Subcutaneous abdominal adipose tissue (tissue), 5 donors: ENCODE results near the gene TMEM116.
"Not testable (repeated sequence)": the region's sequence is repeated elsewhere in the genome, so short reads cannot be mapped to it uniquely, and the experiment has no call there.

Experiments used
- H3K27ac ChIP-seq: one replicate; pipeline ENCODE4 v1.7.0; 2013; ENCODE audit warnings: low read depth, mild to moderate bottlenecking, inconsistent platforms, low read length, moderate library complexity
- H3K27me3 ChIP-seq, 5 donors: one replicate each; pipeline ENCODE4 v1.7.0; 2013; ENCODE audit warnings: low read length in 5 of 5, inconsistent platforms in 1 of 5; ENCODE audit not compliant: control insufficient read depth in 5 of 5, insufficient read depth in 4 of 5
- H3K36me3 ChIP-seq, 5 donors: one replicate each; pipeline ENCODE4 v1.7.0; 2013; ENCODE audit warnings: low read length in 5 of 5; ENCODE audit not compliant: control insufficient read depth in 5 of 5, insufficient read depth in 5 of 5
- H3K4me1 ChIP-seq, 5 donors: one replicate each; pipeline ENCODE4 v1.7.0; 2013; ENCODE audit warnings: low read length in 5 of 5, mild to moderate bottlenecking in 3 of 5, moderate library complexity in 1 of 5; ENCODE audit not compliant: control insufficient read depth in 5 of 5, insufficient read depth in 5 of 5
- H3K4me3 ChIP-seq, 5 donors: one replicate each; pipeline ENCODE4 v1.7.0; 2013; ENCODE audit warnings: low read length in 5 of 5, low read depth in 1 of 5
- H3K9ac ChIP-seq, 5 donors: one replicate each; pipeline ENCODE4 v1.7.0; 2013; ENCODE audit warnings: low read length in 5 of 5, mild to moderate bottlenecking in 4 of 5, moderate library complexity in 3 of 5
- H3K9me3 ChIP-seq, 5 donors: one replicate each; pipeline ENCODE4 v1.7.0; 2013; ENCODE audit warnings: low read length in 5 of 5; ENCODE audit not compliant: control insufficient read depth in 5 of 5
- donor health status: healthy.
- donor health status: healthy.
- donor health status: healthy.
- donor health status: healthy.
- donor health status: healthy.

The TMEM116 gene

DNA sequence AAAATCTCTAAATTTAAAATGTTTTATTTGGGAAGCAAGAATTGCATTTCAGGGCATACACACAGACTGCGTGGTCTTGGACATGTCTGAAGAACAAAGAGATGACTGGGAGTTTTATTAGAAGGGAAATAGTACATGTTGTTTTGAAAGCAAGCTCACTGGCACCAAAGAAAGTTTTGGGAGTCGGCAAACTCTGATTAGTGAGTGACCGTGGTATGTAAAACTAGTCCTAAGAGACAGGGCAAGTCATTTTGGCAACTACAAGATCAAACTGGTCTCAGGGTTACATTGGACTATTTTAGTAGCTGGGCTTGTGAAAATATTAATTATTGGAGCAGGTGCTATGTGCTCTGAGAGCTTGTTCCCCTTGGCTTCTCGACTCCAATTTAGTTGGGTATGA lies 14.9 kb downstream of the TMEM116 start:
- H3K9ac ChIP-seq: no peak overlapping the region
- no peak overlapping the region for H3K27ac ChIP-seq
- H3K4me1 ChIP-seq: peaks cover 0 to 23% (median 0%) of the 10 kb centered on the region in 5 donors
- no peaks in the 10 kb centered on the region for H3K9me3 ChIP-seq
- H3K4me3 ChIP-seq: no peak overlapping the region
- no peaks in the 10 kb centered on the region for H3K36me3 ChIP-seq
- H3K27me3 ChIP-seq: no peaks in the 10 kb centered on the region

DNA sequence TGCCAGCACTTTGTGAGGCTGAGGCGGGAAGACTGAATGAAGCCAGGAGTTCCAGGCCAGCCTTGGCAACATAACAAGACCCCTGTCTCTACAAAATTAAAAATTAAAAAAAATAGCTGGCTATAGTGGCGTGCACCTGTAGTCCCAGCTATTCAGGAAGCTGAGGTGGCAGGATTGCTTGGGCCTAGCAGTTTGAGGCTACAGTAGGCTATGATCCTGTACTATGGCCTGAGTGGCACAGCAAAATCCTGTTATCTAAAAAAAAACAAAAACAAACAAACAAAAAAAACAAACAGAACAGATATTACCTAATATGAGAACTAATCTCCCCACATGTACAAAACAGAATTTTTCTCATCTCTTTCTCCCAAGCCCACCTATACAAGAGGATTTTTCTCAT lies 15.7 kb downstream of the TMEM116 start:
- Histone ChIP-seq H3K9me3 (no peaks in the 10 kb centered on the region), H3K27me3 (no peaks in the 10 kb centered on the region), H3K9ac (no peak overlapping the region), H3K4me1 (peaks cover 0 to 23% (median 0%) of the 10 kb centered on the region in 5 donors), H3K4me3 (no peak overlapping the region), H3K27ac (no peak overlapping the region), H3K36me3 (no peaks in the 10 kb centered on the region)

DNA sequence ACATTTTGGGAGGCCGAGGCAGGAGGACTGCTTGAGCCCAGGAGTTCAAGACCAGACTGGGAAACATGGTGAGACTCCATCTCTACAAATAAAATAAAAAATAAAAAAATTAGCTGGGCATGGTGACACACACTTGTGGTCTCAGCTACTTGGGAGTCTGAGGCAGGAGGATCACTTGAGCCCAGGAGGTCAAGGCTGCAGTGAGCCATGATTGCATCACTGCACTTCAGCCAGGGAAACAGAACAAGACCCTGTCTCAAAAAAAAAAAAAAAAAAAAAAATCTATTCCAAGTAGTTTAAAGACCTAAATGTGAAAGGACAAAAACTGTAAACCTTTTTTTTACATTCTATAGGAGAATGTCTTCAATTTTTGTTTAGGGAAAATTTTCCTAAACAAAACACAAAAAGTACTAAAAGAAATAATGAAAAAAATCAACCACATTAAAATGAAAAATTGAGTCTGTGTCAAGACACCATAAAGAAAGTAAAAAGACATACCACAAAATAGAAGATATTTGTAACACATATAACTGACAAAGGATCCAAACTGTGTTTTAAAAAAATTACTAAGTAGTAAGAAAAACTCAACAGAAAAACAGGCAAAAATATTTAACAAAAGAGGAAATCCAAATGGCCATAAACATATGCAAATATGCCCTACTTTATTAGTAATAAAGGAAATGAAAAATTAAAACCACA lies 17.0 kb downstream of the TMEM116 start:
- peaks cover 0 to 23% (median 0%) of the 10 kb centered on the region in 5 donors for H3K4me1 ChIP-seq
- no peaks in the 10 kb centered on the region for H3K36me3 ChIP-seq
- H3K27me3 ChIP-seq: no peaks in the 10 kb centered on the region
- H3K9ac ChIP-seq: no peak overlapping the region
- H3K9me3 ChIP-seq: no peaks in the 10 kb centered on the region
- no peak overlapping the region for H3K4me3 ChIP-seq
- no peak overlapping the region for H3K27ac ChIP-seq

DNA sequence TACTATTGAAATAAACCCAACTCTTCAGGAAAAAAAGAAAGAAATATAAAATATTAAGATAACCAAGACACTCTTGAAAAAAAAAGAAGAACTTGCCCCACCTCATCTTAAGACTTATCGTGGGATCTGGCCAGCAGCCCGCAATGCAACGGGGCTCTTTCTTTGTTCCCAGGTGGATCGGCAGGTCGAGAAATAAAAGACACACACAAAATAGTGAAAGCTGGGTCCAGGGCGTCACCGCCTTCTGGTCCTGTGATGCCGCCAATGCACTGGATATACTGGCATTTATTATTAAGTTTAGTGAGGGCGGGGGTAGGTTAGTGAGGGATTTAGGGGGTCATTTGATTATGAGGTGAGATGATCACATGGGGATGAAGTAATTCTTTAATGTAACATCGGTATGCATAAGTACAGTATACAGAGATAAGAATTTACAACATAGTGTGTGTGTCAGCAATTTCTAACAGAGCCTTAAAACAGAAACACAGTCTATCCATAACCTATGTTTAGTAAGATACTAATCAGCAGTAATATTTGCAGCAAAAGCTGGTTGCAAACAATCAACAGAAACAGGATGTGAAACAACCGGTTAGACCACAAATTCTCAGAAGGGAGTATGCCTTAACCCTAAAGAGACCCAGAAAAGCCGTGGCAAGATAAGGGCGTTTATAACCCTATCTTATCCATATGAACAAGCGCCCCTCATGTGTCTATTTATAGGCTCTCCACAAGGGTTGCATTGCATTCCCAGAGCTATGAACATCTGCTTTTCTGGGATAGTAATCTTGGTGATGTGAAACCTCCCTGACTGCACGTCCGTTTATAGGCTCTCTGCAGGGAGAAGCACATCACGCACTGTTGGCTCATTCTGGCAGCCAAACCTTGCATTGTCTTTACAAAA lies 18.5 kb downstream of the TMEM116 start:
- not testable (repeated sequence) for H3K9ac ChIP-seq, H3K27ac ChIP-seq, H3K36me3 ChIP-seq, H3K9me3 ChIP-seq, H3K27me3 ChIP-seq
- Histone ChIP-seq H3K4me1 (peaks cover 0 to 23% (median 0%) of the 10 kb centered on the region in 5 donors), H3K4me3 (peak overlapping the region in 1 of 5 donors; percentile 30)

DNA sequence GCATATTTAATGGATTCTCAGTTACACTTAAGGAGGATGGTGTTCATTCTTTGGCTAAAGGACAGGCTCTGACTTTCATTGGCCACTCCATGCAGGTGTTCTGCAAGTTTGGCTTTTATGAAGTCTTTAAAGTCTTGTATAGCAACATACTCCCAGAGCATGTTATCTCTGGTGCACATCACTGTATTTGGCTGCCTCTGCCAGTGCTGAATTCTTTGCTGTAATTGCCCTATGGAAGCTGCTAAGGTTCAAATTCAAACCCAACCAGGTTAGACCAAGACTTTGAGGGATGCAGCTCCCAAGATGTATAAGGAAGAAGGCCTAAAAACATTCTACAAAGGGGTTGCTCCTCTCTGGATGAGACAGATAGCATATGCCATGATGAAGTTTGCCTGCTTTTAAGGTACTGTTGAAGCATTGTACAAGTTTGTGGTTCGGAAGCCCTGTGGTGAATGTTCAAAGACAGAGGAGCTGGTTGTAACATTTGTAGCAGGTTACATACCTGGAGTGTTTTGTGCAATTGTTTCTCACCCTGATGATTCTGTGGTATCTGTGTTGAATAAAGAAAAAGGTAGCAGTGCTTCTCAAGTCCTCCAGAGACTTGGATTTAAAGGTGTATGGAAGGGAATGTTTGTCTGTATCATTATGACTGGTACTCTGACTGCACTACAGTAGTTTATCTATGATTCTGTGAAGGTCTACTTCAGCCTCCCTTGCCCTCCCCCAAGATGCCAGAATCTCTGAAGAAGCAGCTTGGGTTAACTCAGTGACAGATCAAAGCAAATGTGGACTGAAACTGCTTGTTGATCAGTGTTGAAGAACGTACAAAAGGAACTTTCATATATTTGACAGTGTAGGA lies 19.4 kb downstream of the TMEM116 start:
- Histone ChIP-seq H3K4me1 (peaks cover 0 to 23% (median 0%) of the 10 kb centered on the region in 5 donors), H3K9ac (no peak overlapping the region), H3K4me3 (no peak overlapping the region), H3K27me3 (no peaks in the 10 kb centered on the region), H3K36me3 (peaks cover 0 to 12% (median 2%) of the 10 kb centered on the region in 5 donors), H3K9me3 (no peaks in the 10 kb centered on the region), H3K27ac (no peak overlapping the region)

DNA sequence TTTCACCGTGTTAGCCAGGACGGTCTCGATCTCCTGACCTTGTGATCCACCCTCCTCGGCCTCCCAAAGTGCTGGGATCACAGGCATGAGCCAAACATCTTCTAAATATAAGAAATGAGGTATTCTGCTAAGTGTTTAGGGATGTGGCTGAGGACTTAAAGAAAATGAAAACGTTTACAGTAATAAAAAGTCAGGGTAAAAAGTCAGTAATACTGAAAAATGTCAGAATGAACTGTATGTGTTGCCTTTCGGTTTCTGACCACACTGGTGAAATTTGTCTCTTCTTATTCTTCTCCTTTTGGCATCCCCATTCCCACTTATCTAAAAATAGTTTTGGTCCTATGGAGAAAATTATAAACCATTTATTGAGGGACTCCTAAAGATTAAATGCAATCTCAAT lies 20.5 kb downstream of the TMEM116 start:
- Histone ChIP-seq H3K27ac (no peak overlapping the region), H3K36me3 (peaks cover 0 to 12% (median 2%) of the 10 kb centered on the region in 5 donors), H3K9ac (no peak overlapping the region), H3K9me3 (no peaks in the 10 kb centered on the region), H3K27me3 (no peaks in the 10 kb centered on the region), H3K4me3 (no peak overlapping the region), H3K4me1 (peaks cover 0 to 13% (median 0%) of the 10 kb centered on the region in 5 donors)

DNA sequence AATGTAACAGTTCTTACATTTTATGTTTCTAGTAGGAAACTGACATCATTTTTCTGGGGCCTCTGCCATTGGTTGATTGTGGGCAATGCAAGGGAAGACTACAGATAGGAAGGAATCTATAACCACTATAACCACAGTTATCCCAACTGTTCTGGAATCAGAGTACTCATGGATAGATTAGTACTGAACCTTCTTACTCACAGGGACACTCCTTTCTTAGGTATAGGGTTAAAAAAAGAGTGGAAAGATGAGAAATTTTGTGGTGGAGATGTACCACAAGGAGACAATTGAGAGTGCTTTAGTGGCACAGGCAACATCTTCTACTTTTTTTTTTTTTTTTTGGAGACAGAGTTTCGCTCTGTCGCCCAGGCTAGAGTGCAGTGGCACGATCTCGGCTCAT lies 21.0 kb downstream of the TMEM116 start:
- H3K27ac ChIP-seq: no peak overlapping the region
- no peaks in the 10 kb centered on the region for H3K9me3 ChIP-seq
- no peaks in the 10 kb centered on the region for H3K27me3 ChIP-seq

DNA sequence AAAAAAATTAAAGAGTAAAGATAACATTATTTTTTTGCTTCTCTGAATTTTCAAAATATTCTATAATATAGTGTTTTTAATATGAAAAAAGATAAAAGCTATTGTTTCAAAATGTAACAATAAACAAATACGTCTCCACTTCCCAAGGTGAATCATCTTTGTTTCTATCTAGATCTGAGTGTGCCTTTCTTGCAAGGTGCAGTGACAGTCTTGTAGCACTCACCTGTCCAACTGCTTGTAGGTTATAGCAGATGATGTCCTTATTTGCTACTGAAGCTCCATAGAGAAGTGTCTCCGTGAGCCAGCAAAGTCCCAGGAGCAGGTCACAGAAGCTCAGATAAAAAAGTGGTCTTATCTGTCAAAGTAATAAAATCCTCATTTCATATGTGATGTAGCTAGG lies 21.4 kb downstream of the TMEM116 start:
- no peak overlapping the region for H3K27ac ChIP-seq
- H3K9ac ChIP-seq: no peak overlapping the region
- no peaks in the 10 kb centered on the region for H3K9me3 ChIP-seq
- H3K4me1 ChIP-seq: peaks cover 0 to 8% (median 0%) of the 10 kb centered on the region in 5 donors
- no peak overlapping the region for H3K4me3 ChIP-seq
- H3K36me3 ChIP-seq: peaks cover 0 to 12% (median 2%) of the 10 kb centered on the region in 5 donors
- no peaks in the 10 kb centered on the region for H3K27me3 ChIP-seq

More for the DNA sequence above, 21.0 kb downstream of the TMEM116 start:
- H3K4me1 ChIP-seq: peaks cover 0 to 9% (median 0%) of the 10 kb centered on the region in 5 donors
- H3K36me3 ChIP-seq: peaks cover 0 to 12% (median 2%) of the 10 kb centered on the region in 5 donors
- no peak overlapping the region for H3K9ac ChIP-seq
- H3K4me3 ChIP-seq: no peak overlapping the region

DNA sequence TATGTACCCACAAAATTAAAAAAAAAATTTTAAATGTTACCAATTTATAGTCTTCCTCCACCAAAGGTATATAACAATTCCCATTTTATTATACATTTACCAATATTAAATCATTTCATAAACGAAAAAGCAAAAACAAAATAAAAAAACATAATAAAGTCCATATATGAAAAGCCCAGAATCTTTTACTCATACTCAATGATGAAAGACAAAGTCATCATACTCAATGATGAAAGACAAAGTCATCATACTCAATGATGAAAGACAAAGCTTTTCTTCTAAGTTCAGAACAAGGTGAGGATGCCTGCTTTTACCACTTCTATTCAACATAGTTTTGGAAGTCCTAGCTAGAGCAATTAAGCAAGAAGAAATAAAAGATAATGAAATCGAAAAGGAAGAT lies 28.1 kb downstream of the TMEM116 start:
- no peak overlapping the region for H3K27ac ChIP-seq
- H3K4me1 ChIP-seq: no peaks in the 10 kb centered on the region
- H3K36me3 ChIP-seq: peaks cover 0 to 8% (median 2%) of the 10 kb centered on the region in 5 donors
- H3K9ac ChIP-seq: no peak overlapping the region
- no peaks in the 10 kb centered on the region for H3K27me3 ChIP-seq
- no peak overlapping the region for H3K4me3 ChIP-seq
- no peaks in the 10 kb centered on the region for H3K9me3 ChIP-seq
